GM12874 (cell line): Measurements from ENCODE around the gene SLCO2A1.

Experiments used
- CTCF ChIP-seq: IDR thresholded peaks from 2 replicates; pipeline ENCODE4 v1.5.1; 2011; ENCODE audit warnings: low read depth, mild to moderate bottlenecking, control low read depth, low read length, moderate library complexity; ENCODE audit not compliant: insufficient read depth

The SLCO2A1 gene

DNA sequence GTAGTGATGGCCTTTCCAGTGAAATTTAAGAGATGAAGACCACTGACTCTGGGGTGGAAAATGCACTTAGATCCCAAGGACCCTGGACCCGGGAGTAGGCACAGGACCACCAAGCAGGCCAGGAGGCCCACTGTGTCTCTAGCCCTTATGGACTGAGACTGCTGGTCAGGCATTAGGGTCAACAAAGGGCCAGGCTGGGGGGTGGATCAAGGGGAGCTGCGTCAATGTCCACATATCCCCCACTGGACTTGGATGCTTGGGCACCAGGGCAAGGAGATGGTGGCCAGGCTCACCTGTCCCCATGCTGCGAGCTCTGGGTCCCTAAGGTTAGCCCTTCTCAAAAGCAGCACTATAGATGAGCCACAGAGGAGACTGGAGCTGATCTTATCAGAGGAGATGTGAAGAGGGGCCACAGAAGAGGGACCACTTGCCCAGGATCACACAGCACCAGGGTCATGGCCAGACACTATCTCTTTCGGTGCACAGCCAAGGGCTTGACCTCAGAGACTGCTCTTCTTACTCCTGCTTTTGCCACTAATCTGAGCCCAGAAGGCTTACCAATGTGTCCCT lies 148.8 kb downstream of the SLCO2A1 start:
- TF ChIP-seq CTCF: no peak

DNA sequence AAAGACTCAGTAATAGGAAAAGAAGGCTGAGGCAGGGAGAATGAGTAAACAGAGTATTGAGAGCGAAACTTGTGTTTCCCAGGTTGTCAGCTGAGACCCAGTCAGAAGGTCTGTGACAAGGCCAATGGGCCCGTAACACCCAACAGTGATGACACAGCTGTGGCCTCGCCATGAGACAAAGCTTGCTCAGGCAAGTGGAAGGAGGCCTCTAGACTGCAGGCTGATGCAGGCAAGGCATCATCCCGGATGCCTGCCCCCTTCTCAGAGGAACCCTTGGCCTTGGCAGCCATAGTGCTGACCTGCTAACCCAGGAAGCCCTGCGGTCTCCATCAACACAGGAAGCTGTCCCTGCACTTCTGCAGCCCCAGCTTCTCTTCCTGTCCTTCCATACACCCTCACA lies 149.4 kb downstream of the SLCO2A1 start:
- TF ChIP-seq CTCF: no peak

DNA sequence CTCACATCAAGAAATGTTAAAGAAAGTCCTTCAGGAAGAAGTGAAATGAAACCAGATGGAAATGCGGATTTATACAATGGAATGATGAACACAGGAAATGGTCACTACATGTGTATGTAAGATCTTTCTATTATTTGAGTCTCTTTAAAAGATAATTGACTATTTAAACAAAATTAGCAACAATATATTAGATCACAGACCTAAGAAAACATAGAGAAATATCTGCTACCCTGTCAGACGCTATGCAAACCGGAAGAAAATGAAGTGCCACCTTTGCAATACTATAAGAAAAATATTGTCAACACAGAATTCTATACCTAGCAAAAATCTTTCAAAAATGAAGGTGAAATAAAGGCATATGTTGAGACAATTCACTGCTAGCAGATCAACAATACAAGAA lies 151.2 kb downstream of the SLCO2A1 start:
- no peak for TF ChIP-seq CTCF
